HG03571 (cell line): ENCODE results near the gene SVEP1.

Experiments
- ATAC-seq: cut with Tn5 transposase; IDR thresholded peaks from one replicate; pipeline ENCODE4 v1.9.1; 2021; ENCODE audit not compliant: unreplicated experiment

SVEP1 gene

DNA sequence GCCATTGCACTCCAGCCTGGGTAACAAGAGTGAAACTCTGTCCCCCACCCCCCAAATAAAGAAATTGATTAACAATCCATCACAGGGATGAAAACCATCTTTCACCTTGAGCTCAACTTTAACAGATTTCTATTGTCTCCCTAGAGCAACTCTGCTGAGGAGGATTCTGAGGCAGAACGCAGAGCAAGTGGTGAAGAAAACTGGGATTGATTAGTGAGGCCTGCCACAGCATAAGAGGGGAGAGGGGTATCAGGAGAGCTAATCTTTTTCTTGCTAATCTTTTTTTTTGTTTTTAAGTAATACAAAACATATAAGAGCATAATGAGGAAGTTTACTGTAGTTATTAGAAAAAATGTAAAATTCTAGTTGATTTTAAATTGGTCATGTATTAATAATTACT is 250.8 kb downstream of the SVEP1 start:
- ATAC-seq: no peak

DNA sequence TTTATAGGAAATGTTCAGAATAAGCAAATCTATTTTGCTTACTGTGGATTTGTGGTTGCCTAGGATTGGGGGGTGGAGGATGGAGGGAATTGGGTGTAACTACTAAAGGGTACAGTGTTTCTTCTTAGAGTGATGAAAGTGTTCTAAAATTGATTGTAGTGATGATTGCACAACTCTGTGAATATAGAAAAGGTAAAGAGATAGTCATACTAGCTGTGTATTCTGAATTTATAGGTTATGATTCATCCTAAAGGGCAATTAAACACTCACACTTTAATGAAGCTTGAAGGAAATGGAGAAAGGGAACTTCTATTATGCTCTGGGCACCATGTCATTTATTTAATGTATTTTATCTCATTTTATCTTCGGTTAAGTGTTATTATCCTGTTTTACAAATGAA is 251.8 kb downstream of the SVEP1 start:
- no peak for ATAC-seq

DNA sequence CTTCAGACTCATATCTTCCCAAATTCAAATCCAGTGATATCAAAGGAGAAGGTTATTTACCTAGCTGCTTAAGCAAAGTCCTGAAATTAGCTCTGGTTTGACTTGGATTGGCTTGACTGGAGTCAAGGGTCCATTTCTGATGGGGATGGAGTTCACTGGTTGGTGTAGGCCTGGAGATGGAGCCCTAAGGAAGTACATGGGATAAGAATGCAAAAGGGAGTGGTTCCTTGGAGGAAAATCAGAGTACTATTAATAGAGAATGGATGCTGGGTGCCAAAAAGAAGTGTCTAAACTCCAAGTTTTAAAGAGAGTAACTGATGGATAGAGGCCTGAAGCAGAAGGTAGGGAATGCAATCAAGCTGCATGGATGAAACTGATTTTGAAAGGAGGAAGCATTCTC is 255.7 kb downstream of the SVEP1 start:
- ATAC-seq: no peak

DNA sequence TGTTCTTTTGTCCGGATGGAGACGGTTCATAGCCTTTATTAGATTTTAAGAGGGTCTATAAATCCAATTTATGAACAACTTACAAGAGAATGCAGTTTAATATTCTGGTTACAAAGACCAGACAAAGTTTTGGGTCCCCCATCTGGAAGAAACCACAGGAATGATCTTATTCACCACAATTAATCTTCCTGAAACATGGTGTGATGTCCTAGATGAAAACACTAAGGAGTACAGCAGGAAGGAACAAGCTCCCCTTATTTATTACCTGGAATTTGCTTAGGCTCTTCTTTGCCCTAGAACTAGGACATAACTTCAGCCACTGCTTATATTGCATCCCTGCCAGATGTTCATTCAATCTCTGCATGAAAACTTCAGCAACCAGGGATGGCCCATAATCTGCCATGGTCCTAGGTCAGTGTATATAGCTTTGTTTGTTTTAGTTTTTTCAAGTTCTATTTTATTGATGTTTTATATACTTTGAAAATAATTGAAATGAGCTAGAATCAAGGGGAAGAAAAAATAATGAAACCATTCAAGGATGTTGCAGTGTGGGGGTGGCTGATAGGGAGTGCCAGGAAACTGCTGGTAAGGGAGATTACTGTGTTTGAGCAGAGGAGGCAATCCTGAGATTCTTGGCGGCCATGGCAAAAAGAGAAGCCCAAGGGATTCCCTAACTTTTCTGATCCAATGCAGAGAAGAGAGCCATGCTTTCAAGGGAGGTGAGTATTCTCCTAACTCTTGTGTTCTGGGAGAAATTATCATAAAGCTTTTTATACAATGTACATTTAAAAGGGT is 258.7 kb downstream of the SVEP1 start:
- no peak for ATAC-seq

DNA sequence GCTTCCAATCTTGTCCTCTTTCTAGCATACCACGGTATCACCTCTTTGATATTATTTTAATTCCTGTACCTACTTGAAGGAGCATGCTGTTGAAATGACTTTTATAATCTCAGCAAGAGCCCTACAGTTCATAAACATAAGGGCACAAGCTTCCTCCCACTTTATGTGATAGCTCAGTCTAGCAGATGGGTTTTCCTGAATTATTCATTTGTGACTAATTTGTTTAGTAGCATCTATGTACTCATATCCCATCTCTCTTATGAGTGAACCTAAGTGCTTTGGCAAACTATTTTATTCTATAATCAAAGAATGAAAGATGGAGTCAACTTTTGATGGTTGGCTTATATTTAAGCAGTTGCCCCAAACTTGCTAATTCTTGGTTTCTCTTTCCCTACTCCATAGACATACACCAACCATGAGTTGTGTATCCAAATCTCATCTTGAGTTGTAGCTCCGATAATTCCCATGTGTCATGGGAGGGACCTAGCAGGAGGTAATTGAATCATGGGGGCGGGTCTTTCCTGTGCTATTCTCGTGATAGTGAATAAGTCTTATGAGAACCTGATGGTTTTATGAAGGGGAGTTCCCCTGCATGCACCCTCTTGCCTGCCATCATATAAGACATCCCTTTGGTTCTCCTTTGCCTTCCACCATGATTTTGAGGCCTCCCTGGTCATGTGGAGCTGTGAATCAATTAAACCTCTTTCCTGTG is 259.6 kb downstream of the SVEP1 start:
- no peak for ATAC-seq

DNA sequence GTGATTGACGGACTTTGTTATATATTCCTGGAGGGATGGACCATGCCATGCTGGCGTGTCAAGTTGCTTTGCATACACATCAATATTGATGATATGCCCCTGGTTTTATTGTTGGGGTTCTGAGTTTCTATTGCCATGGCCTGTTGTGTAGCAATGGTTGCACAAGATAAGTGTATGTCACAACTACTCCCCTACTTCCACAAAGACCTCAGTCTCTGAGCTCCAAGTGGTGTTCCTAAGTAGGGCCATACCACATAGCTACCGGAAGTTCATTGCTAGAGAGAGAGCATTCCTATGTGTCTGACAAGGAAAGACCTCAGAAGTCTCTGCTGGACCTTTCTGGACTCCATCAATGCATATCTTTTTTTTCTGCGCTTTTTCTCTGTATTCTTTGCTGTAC is 261.6 kb downstream of the SVEP1 start:
- no peak for ATAC-seq

DNA sequence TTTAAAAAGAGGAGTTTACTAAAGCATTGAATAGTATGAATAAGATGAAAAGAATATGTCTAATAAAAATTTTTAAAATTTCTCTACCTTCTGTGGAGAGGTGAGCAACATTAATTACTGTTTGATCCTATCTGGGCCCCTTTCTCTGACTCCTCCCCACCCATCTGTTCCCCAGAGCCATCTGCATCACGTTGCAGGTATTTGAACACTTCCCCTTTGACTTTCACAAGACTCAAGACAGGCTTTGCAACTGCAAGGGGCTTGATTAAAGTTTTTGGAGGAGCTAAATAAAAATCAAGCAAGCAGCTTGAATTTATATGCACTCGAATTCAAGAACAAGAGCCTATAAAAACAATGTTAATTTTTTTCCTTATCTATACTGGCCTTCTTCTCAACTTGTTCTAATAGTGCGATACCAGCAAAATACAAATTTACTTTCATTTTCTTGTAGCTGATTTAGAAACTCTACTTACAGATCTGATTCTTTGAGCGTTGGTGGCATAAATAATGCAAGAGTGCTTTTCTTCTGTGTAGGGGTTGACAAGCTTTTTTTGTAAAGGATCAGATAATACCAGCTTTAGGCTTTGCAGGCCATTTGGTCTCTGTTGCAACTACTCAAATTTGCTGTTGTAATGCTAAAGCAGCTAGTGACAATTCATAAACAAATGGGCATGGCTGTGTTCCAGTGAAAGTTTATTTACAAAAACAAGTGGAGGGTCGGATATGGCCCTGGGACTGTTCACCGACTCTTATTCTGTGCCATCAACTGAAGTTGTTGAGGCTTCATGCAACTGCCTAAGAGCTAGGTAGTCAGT is 263.1 kb downstream of the SVEP1 start:
- peak; percentile 95 for ATAC-seq
